VCaP (cell line): Measurements from ENCODE around the gene ACSL4.

Experiments used
- H3K27ac ChIP-seq: fragments of 450-650 bp; 2 replicates; pipeline ENCODE4 v1.5.1; 2017
- CTCF ChIP-seq: fragments of 450-650 bp; conservative IDR thresholded peaks from 2 replicates; pipeline ENCODE4 v1.5.1; 2017; ENCODE audit warnings: mild to moderate bottlenecking, moderate library complexity

Gene ACSL4

GRCh38 chrX:109773374-109773773 lies 40.3 kb upstream of the ACSL4 start:
- no peak overlapping the region for H3K27ac ChIP-seq
- no peak for TF ChIP-seq CTCF

GRCh38 chrX:109770780-109771179 lies 37.7 kb upstream of the ACSL4 start:
- TF ChIP-seq CTCF: no peak
- H3K27ac ChIP-seq: no peak overlapping the region

- H3K27ac ChIP-seq: no peak overlapping the region
- no peak for TF ChIP-seq CTCF
Measured at GRCh38 chrX:109760922-109761250, 27.8 kb upstream of the ACSL4 start.

- TF ChIP-seq CTCF: no peak
- no peak overlapping the region for H3K27ac ChIP-seq
Measured at GRCh38 chrX:109760209-109760921, 27.3 kb upstream of the ACSL4 start.

GRCh38 chrX:109753256-109753655 lies 20.2 kb upstream of the ACSL4 start:
- H3K27ac ChIP-seq: no peak overlapping the region
- TF ChIP-seq CTCF: no peak

- TF ChIP-seq CTCF: no peak
Measured at GRCh38 chrX:109751698-109752097, 18.6 kb upstream of the ACSL4 start.

GRCh38 chrX:109749207-109749606 lies 16.1 kb upstream of the ACSL4 start:
- H3K27ac ChIP-seq: no peak overlapping the region
- TF ChIP-seq CTCF: no peak

More at GRCh38 chrX:109751698-109752097, 18.6 kb upstream of the ACSL4 start:
- no peak overlapping the region for H3K27ac ChIP-seq
